ENCODE measurements around the gene CACTIN.

DNA sequence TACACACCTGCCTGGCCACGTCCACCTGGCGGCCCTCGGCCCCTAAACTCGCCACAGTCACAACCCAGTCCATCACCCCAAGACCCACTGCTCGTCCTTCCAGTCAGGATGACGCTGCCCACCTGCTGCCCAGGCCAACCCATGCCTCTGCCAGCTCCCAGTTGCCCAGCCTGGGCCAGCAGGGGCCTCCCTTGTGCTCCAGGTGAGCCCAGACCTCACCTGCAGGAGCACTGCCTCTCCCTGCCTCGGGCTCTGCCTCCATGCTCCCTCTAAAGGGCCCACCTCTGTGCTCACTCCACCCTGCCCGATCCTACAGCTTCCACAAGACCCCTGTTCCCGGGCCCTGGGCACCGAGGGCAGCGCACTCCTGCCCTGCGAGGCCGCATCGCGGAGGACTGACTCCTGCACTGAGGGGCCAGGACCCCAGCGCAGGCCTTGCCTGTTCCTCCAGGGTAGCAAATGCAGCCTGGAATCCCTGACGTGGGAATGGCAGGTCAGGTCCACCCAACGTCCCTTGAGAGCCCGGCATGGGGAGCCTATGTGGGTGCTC is 8.0 kb upstream of the CACTIN start:
- no peak for TF ChIP-seq CTCF (IDR thresholded peaks at IDR 0.05)
- no peak for TF ChIP-seq POLR2A (IDR thresholded peaks at IDR 0.05)

Measured in lower leg skin (tissue), 3 donors.